Fibroblast of the conjunctiva (primary cell): ENCODE measurements around the gene NOTCH4.
A peak's percentile ranks its signal among the peaks of the same experiment; 100 is the strongest.

ENCODE experiments used
- DNase-seq: peaks from one replicate; pipeline ENCODE4 v3.0.0-alpha.2; 2010; ENCODE audit warnings: low read depth

NOTCH4 gene

GRCh38 chr6:32163559-32164258, 60.2 kb downstream of the NOTCH4 start:
- DNase-seq: no peak

DNA sequence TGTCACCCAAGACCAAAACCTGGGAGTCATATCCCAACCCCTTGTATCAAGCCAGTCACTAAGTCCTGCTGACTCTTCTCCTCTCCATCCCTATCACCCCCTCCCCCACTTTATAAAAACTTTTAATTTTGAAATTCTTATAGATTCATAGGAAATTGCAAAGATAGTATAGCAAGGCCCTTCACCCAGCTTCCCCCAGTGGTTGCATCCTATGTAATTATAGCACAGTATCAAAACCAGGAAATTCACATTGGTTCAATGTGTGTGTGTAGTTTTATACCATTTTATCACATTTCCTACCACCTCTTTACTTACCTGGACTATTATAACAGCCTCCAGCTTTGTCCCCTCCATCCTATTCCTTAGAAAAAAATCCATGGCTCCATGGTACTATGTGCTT, 65.8 kb downstream of the NOTCH4 start:
- no peak for DNase-seq

DNA sequence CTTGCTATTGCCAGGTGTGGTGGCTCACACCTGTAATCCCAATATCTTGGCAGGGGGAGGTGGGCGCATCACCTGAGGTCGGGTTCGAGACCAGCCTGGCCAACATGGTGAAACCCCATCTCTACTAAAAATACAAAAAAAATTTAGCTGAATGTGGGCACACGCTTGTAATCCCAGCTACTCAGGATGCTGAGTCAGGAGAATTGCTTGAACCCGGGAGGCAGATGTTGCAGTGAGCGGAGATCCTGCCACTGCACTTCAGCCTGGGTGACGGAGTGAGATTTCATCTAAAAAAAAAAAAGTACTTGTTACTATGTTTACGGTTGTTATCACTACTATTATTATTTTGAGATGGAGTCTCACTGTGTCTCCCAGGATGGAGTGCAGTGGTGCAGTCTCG, 67.0 kb downstream of the NOTCH4 start:
- DNase-seq: no peak

DNA sequence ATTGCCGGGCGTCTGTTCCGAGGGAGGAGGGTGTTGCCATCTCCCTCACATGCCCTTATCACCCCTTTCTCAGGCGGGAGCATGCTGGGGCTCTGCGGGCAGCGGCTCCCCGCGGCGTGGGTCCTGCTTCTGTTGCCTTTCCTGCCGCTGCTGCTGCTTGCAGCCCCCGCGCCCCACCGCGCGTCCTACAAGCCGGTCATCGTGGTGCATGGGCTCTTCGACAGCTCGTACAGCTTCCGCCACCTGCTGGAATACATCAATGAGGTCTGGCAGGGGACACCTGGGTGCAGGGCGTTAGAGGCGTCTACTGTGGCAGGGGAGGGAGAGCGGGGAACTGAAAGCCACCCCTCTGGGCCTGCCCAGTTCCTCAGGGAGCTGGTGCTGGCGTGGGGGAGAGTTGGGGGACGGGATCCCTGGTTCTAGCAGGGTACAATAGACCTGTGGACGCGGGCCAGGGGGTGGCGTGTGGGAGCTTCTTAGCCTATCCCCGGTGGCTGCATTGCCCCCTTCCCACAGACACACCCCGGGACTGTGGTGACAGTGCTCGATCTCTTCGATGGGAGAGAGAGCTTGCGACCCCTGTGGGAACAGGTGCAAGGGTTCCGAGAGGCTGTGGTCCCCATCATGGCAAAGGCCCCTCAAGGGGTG, 69.2 kb downstream of the NOTCH4 start:
- no peak for DNase-seq

- DNase-seq: peak; percentile 89
These were observed 70.0 kb downstream of the NOTCH4 start, which contains the start of gene PPT2 for GRCh38 chr6:32153564-32154513. Gene PPT2, plus strand, starts transcription at chr6:32154141. Its CDS starts 454 bp downstream, at chr6:32154595.

- no peak for DNase-seq
These were observed 70.9 kb downstream of the NOTCH4 start for GRCh38 chr6:32152769-32153563.

- no peak for DNase-seq
These were observed 71.8 kb downstream of the NOTCH4 start, which contains the start of gene PRRT1 for GRCh38 chr6:32151863-32152768. Gene PRRT1, minus strand, starts transcription at chr6:32151939. Its CDS starts 112 bp downstream, at chr6:32151827.

- no peak for DNase-seq
These were observed 72.5 kb downstream of the NOTCH4 start for GRCh38 chr6:32151181-32151862.

- no peak for DNase-seq
These were observed 73.7 kb downstream of the NOTCH4 start for GRCh38 chr6:32149932-32150870.

DNA sequence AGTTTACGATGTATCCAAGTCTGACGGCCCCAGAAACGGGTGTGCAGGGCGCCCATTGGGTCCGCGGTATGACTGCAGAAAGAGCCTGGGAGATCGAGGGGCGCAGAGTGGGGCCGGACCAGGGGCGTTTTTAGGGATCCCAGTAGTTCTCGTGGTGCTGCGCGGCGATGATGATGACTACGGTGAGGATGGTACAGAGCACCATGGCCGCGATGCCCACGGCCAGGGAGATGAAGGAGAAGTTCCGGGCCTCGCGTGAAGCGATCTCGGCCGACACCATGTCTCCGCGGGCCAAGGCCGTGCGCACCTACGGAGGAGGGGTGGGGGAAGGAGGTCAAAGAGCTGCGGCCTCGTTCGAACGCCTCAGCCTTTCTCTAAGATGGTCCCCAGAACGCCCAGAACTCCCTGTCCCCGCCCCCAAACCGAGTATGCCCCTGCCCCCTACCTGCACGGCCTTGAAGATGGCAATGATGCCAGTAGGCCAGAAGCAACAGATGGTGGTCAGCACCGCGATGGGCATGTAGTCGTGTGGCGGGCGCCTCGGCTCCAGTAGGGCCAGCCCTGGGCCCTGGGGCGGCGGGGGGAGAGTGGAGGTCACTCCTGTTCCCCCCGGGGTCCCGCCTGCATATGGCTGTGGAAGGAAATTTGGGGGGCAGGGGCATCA, 74.6 kb downstream of the NOTCH4 start:
- DNase-seq: no peak

- DNase-seq: no peak
These were observed 75.4 kb downstream of the NOTCH4 start for GRCh38 chr6:32148289-32149091.

DNA sequence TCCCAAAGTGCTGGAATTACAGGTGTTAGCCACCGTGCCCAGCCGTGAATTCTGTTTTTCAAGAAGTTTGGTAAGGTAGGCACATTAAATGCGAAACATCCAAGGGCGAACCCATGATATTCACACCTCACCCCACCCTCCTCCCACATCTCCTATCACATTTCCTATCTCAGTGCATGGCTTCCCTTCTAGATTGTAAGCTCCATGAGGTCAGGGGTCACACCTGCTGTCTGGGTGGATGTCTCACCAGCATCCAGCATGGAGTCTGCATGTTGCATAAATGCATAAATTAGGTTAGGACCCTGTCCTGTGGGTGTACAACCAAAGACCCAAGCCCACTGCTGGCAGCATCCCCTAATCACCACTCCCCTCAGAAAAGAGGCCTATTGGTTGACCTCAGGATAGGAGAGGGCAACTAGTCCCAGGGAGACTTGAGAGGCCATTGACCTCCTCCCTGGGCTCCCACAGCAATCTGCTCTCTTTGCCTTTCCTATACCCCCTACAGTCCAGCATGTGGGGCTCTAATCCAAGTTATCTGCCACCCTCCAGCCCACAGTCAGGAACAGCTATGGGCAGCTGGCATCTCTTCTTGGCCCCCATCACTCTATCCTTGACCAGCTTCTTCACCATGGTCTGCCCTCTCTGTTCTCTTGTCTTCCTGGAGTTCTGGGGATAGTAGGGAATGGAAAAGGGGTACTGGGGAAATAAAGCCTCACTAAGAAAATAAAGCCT, 76.3 kb downstream of the NOTCH4 start:
- no peak for DNase-seq

DNA sequence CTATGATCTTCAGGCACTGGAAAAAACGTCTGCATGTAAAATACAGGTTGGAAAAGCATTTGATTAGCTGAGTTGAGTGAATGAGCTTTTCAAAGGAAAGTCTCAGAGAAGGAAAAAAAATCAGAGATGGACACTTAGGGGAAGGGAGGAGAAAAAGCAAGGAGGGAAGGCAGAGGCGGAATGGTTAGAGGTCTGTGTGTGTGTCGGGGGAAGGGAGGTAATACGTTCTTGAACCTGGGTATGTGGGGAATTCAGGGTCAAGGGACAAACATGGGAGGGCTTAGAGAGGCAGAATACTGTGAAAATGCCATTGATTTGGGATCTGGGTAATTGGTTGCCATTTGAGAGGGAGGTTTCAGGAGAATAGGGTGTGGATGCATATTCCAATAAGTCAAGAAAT, 77.2 kb downstream of the NOTCH4 start:
- DNase-seq: no peak

GRCh38 chr6:32146287-32146686, 77.6 kb downstream of the NOTCH4 start:
- no peak for DNase-seq
